ENCODE measurements around the gene SFMBT2.

GRCh38 chr10:7322623-7323022, 88.2 kb downstream of the SFMBT2 start:
- TF ChIP-seq ZNF121 (CRISPR knock-in tag; IDR thresholded peaks at IDR 0.05) (no peak), CTCF (IDR thresholded peaks at IDR 0.05) (no peak), TP53 (CRISPR knock-in tag; IDR thresholded peaks at IDR 0.05) (no peak), ATF2 (CRISPR knock-in tag; IDR thresholded peaks at IDR 0.05; ENCODE audit: borderline replicate concordance, low read depth) (no peak), KAT7 (CRISPR knock-in tag; IDR thresholded peaks at IDR 0.05; ENCODE audit: borderline replicate concordance) (no peak), ELF4 (CRISPR knock-in tag; IDR thresholded peaks at IDR 0.05; ENCODE audit: low read depth) (no peak), E2F5 (CRISPR knock-in tag; IDR thresholded peaks at IDR 0.05) (no peak), JUN (CRISPR knock-in tag; IDR thresholded peaks at IDR 0.05) (no peak), TCF7 (CRISPR knock-in tag; IDR thresholded peaks at IDR 0.05; ENCODE audit: low read depth) (no peak), ZNF317 (CRISPR knock-in tag; IDR thresholded peaks at IDR 0.05; ENCODE audit: borderline replicate concordance, low read depth) (no peak)
